Spleen (tissue), 11 donors: ENCODE data around the gene FXYD2. TPM values are rescaled to one million over a fixed set of nuclear protein-coding genes. Genes with fewer than 3 reads are reported as not detected.

Source experiments
- DNase-seq: peaks from one replicate; pipeline ENCODE4 v3.0.0-alpha.2; 2020
- H3K27ac ChIP-seq, 8 donors: fragments of 200-600 bp; sonication (generic) in 7 of 8; 1 replicate in 4 of 8; 2 replicates in 4 of 8; pipeline versions ENCODE4 v1.5.0 to v1.8.0; 2016 to 2021; ENCODE audit warnings: inconsistent platforms in 4 of 8, mild to moderate bottlenecking in 4 of 8, moderate library complexity in 1 of 8
- H3K27me3 ChIP-seq, 7 donors: fragments of 200-600 bp; sonication (generic) in 6 of 7; replicated peaks in 1 of 7; 1 replicate in 4 of 7; 2 replicates in 3 of 7; pipeline versions ENCODE4 v1.5.0 to v1.8.0; 2016 to 2021; ENCODE audit warnings: inconsistent platforms in 3 of 7, mild to moderate bottlenecking in 1 of 7
- H3K36me3 ChIP-seq, 6 donors: fragments of 200-600 bp; sonication (generic) in 5 of 6; 1 replicate in 4 of 6; 2 replicates in 2 of 6; pipeline versions ENCODE4 v1.5.0 to v1.8.0; 2016 to 2021; ENCODE audit warnings: inconsistent platforms in 2 of 6
- H3K4me1 ChIP-seq, 6 donors: fragments of 200-600 bp; sonication (generic) in 5 of 6; 1 replicate in 3 of 6; 2 replicates in 3 of 6; pipeline versions ENCODE4 v1.5.0 to v1.8.0; 2016 to 2021; ENCODE audit warnings: inconsistent platforms in 3 of 6
- H3K4me3 ChIP-seq, 8 donors: fragments of 200-600 bp; sonication (generic) in 7 of 8; 1 replicate in 4 of 8; 2 replicates in 4 of 8; pipeline versions ENCODE4 v1.5.0 to v1.8.0; 2016 to 2021; ENCODE audit warnings: inconsistent platforms in 4 of 8, mild to moderate bottlenecking in 4 of 8, moderate library complexity in 2 of 8
- H3K9me3 ChIP-seq, 8 donors: fragments of 200-600 bp; sonication (generic) in 7 of 8; 1 replicate in 4 of 8; 2 replicates in 4 of 8; pipeline versions ENCODE4 v1.5.0 to v1.8.0; 2016 to 2021; ENCODE audit warnings: inconsistent platforms in 4 of 8
- CTCF ChIP-seq, 11 experiments: fragments of 200-600 bp in 7 of 11; fragments of 450-650 bp in 4 of 11; sonication (generic) in 4 of 11; IDR thresholded peaks in 8 of 11; conservative IDR thresholded peaks in 3 of 11; 1 replicate in 7 of 11; 2 replicates in 4 of 11; pipeline versions ENCODE4 v1.4.0 to v1.8.0; 2016 to 2021; ENCODE audit warnings: antibody characterized with exemption in 11 of 11, inconsistent platforms in 4 of 11, mild to moderate bottlenecking in 1 of 11
- POLR2A ChIP-seq, 3 donors: fragments of 450-650 bp; IDR thresholded peaks; one replicate each; pipeline ENCODE4 v1.5.1; 2017; ENCODE audit warnings: antibody characterized with exemption in 3 of 3, mild to moderate bottlenecking in 1 of 3
- POLR2AphosphoS5 ChIP-seq, 3 donors: sonication (generic); formaldehyde crosslinking; IDR thresholded peaks; one replicate each; pipeline ENCODE4 v1.5.1; 2017; ENCODE audit warnings: antibody characterized with exemption in 3 of 3
- WGBS, 5 donors: extraction: QIAGEN DNeasy Blood & Tissue Kit in 3 of 5; methylation state at CpG; one replicate each; pipeline versions ENCODE4 v1.1.5 to v1.1.7; 2013 to 2018; 5-methylcytosine and 5-hydroxymethylcytosine counted together
- intact Hi-C: fragments of 100-400 bp; cut with DNase I; formaldehyde crosslinking; loops from one replicate; pipeline ENCODE4 v1.15.0; 2023; ENCODE audit warnings: low total_unique reads
- polyA plus RNA-seq, 3 donors: library from polyadenylated mRNA; stranded (reverse); fragments of 200-250 nt; gene quantifications; one replicate each; pipeline ENCODE4 v1.2.1, GENCODE V29; 2013
- total RNA-seq, 7 donors: library from RNA; depleted of rRNA in 3 of 7; stranded (reverse); fragments of >200 nt in 3 of 7; fragmentation: NEBNext Ultra II Directional in 4 of 7; extraction: Animal tissue kit (Norgen Biotek cat#: 25700) in 4 of 7; gene quantifications; one replicate each; pipeline versions ENCODE4 v1.1.0 to v1.2.1, GENCODE V29; 2016 to 2021
- donor health status: healthy with polysubstance abuse.
- donor health status: DM: no; HTN: no; CAD: no; lungs with moderate emphysema.
- donor health status: DM: no; HTN: no; CAD: no.
- donor health status: Bipolar disorder and iron deficiency.
- donor health status: healthy.
- donor health status: DM: no; HTN: no; CAD: no.
- donor health status: DM: yes; HTN: yes; CAD: no.

The FXYD2 gene
- total and polyA plus RNA-seq, 10 donors: 4.7 to 20.0 (median 8.0) TPM

- 88 to 94% (median 92%) methylated on average over 8 to 10 of the region's 10 CpGs for WGBS, 5 donors
- H3K27ac ChIP-seq: no peak overlapping the region
- DNase-seq: no peak
- peaks cover 4 to 58% (median 22%) of the 10 kb centered on the region in 6 donors for H3K4me1 ChIP-seq
- peak in 1 of 3 donors; percentile 12 for TF ChIP-seq POLR2AphosphoS5 (IDR thresholded peaks at IDR 0.05)
- TF ChIP-seq CTCF (IDR thresholded peaks at IDR 0.05 in 8 of 11, conservative IDR thresholded peaks at IDR 0.05 in 3 of 11): no peak
- H3K27me3 ChIP-seq: no peaks in the 10 kb centered on the region
- intact Hi-C loops: loop anchor here (5.0 to 10.0 kb wide), 2 partner anchors 102 to 215 kb away; no protein-coding TSS in a partner anchor
- no peaks in the 10 kb centered on the region for H3K9me3 ChIP-seq
- peaks cover 0 to 46% (median 10%) of the 10 kb centered on the region in 6 donors for H3K36me3 ChIP-seq
- H3K4me3 ChIP-seq: no peak overlapping the region
Measured at GRCh38 chr11:117839936-117840813, 15.6 kb upstream of the FXYD2 start.

- Histone ChIP-seq H3K36me3 (peaks cover 0 to 47% (median 10%) of the 10 kb centered on the region in 6 donors), H3K4me1 (peaks cover 4 to 55% (median 22%) of the 10 kb centered on the region in 6 donors), H3K27ac (no peak overlapping the region), H3K4me3 (no peak overlapping the region), H3K9me3 (no peaks in the 10 kb centered on the region), H3K27me3 (no peaks in the 10 kb centered on the region)
- no peak for TF ChIP-seq POLR2A (IDR thresholded peaks at IDR 0.05)
- no peak for TF ChIP-seq CTCF (IDR thresholded peaks at IDR 0.05 in 8 of 11, conservative IDR thresholded peaks at IDR 0.05 in 3 of 11)
- TF ChIP-seq POLR2AphosphoS5 (IDR thresholded peaks at IDR 0.05): no peak
- WGBS, 5 donors: 70 to 88% (median 81%) methylated on average over 6 to 7 of the region's 7 CpGs
- intact Hi-C loops: no loop called here
- no peak for DNase-seq
Measured at GRCh38 chr11:117839380-117839881, 14.9 kb upstream of the FXYD2 start.

GRCh38 chr11:117838901-117839300 is 14.4 kb upstream of the FXYD2 start:
- H3K4me3 ChIP-seq: no peak overlapping the region
- 77 to 90% (median 82%) methylated on average over 8 of the region's 8 CpGs for WGBS, 5 donors
- H3K36me3 ChIP-seq: peaks cover 0 to 47% (median 10%) of the 10 kb centered on the region in 6 donors
- no peaks in the 10 kb centered on the region for H3K27me3 ChIP-seq
- H3K4me1 ChIP-seq: peaks cover 2 to 55% (median 17%) of the 10 kb centered on the region in 6 donors
- DNase-seq: no peak
- H3K9me3 ChIP-seq: no peaks in the 10 kb centered on the region
- TF ChIP-seq POLR2A (IDR thresholded peaks at IDR 0.05) (no peak), CTCF (IDR thresholded peaks at IDR 0.05 in 8 of 11, conservative IDR thresholded peaks at IDR 0.05 in 3 of 11) (no peak), POLR2AphosphoS5 (IDR thresholded peaks at IDR 0.05) (no peak)
- H3K27ac ChIP-seq: no peak overlapping the region
- intact Hi-C loops: no loop called here

- intact Hi-C loops: no loop called here
- peaks cover 0 to 47% (median 10%) of the 10 kb centered on the region in 6 donors for H3K36me3 ChIP-seq
- peaks cover 0 to 51% (median 9%) of the 10 kb centered on the region in 6 donors for H3K4me1 ChIP-seq
Measured at GRCh38 chr11:117837791-117838190, 13.2 kb upstream of the FXYD2 start.

More at GRCh38 chr11:117837791-117838190, 13.2 kb upstream of the FXYD2 start:
- Histone ChIP-seq H3K27me3 (no peaks in the 10 kb centered on the region), H3K9me3 (no peaks in the 10 kb centered on the region), H3K27ac (no peak overlapping the region), H3K4me3 (no peak overlapping the region)
- WGBS, 5 donors: 69 to 79% (median 72%) methylated on average over 8 of the region's 8 CpGs
- no peak for TF ChIP-seq POLR2A (IDR thresholded peaks at IDR 0.05)
- TF ChIP-seq CTCF (IDR thresholded peaks at IDR 0.05 in 8 of 11, conservative IDR thresholded peaks at IDR 0.05 in 3 of 11): no peak
- no peak for TF ChIP-seq POLR2AphosphoS5 (IDR thresholded peaks at IDR 0.05)
- DNase-seq: peak; percentile 51
